PC-3 (cell line): Measurements from ENCODE around the gene PDRG1. TPM values are rescaled to one million over a fixed set of nuclear protein-coding genes. Genes with fewer than 3 reads are reported as not detected.

Experiments used
- ATAC-seq: fragments of 200-7000 bp; cut with Tn5 transposase; 2 replicates; pipeline ENCODE4 v1.9.1; 2020; ENCODE audit warnings: mild to moderate bottlenecking, moderate library complexity
- BruUV-seq: library from RNA; stranded (reverse); fragments of 400-500 nt; replicated peaks from 2 replicates; lab custom pipeline; 2021; lab: Mats Ljungman, UMichigan
- CTCF ChIA-PET: fragments of 300-600 bp; sonication (Branson Sonifier 250); formaldehyde crosslinking; loops from one replicate; lab custom pipeline; 2022; ENCODE audit warnings: antibody characterized with exemption; lab: Charles Lee
- POLR2A ChIA-PET: fragments of 300-600 bp; sonication (Branson Sonifier 250); formaldehyde crosslinking; loops from one replicate; lab custom pipeline; 2022; ENCODE audit warnings: antibody characterized with exemption; ENCODE audit not compliant: unreplicated experiment; lab: Charles Lee
- DNase-seq: peaks from one replicate; pipeline ENCODE4 v3.0.0-alpha.2; 2015
- H2AFZ ChIP-seq: fragments of 300-600 bp; sonication (generic); 2 replicates; pipeline ENCODE4 v1.6.0; 2016; ENCODE audit warnings: antibody characterized with exemption, low read length
- H3F3A ChIP-seq: fragments of 300-600 bp; sonication (generic); one replicate; pipeline ENCODE4 v1.6.0; 2017; ENCODE audit warnings: antibody characterized with exemption, low read length, control low read depth, mild to moderate bottlenecking; ENCODE audit not compliant: unreplicated experiment
- H3K27ac ChIP-seq: fragments of 300-600 bp; sonication (generic); 2 replicates; pipeline ENCODE4 v1.5.1; 2016; ENCODE audit warnings: mild to moderate bottlenecking, low read length
- H3K27me3 ChIP-seq: fragments of 300-600 bp; sonication (generic); 2 replicates; pipeline ENCODE4 v1.6.1; 2016; ENCODE audit warnings: low read length, mixed read lengths
- H3K36me3 ChIP-seq: fragments of 300-600 bp; sonication (generic); 2 replicates; pipeline ENCODE4 v1.6.1; 2016; ENCODE audit warnings: low read depth, mixed run types, low read length, mixed read lengths
- H3K4me1 ChIP-seq: fragments of 300-600 bp; sonication (generic); 2 replicates; pipeline ENCODE4 v1.5.1; 2016; ENCODE audit warnings: low read length; ENCODE audit not compliant: insufficient read depth
- H3K4me2 ChIP-seq: fragments of 300-600 bp; sonication (generic); 2 replicates; pipeline ENCODE4 v1.6.0; 2016; ENCODE audit warnings: low read length
- H3K4me3 ChIP-seq: fragments of 300-600 bp; sonication (generic); 2 replicates; pipeline ENCODE4 v1.5.1; 2016; ENCODE audit warnings: mild to moderate bottlenecking, low read length, mixed read lengths
- H3K79me2 ChIP-seq: fragments of 300-600 bp; sonication (generic); 2 replicates; pipeline ENCODE4 v1.6.1; 2017; ENCODE audit warnings: low read length, mixed read lengths
- H3K9ac ChIP-seq: fragments of 300-600 bp; sonication (generic); 2 replicates; pipeline ENCODE4 v1.6.0; 2016; ENCODE audit warnings: mild to moderate bottlenecking, low read length
- H3K9me2 ChIP-seq: fragments of 300-600 bp; sonication (generic); replicated peaks from 2 replicates; pipeline ENCODE4 v1.6.1; 2016; ENCODE audit warnings: mixed run types, low read length, mixed read lengths
- H3K9me3 ChIP-seq: fragments of 300-600 bp; sonication (generic); 2 replicates; pipeline ENCODE4 v1.6.1; 2016; ENCODE audit warnings: low read length, mixed read lengths
- H4K20me1 ChIP-seq: fragments of 300-600 bp; sonication (generic); 2 replicates; pipeline ENCODE4 v1.6.1; 2016; ENCODE audit warnings: low read length, mixed read lengths
- EZH2 ChIP-seq: fragments of 300-600 bp; sonication (generic); IDR thresholded peaks from one replicate; pipeline ENCODE4 v1.6.1; 2017; ENCODE audit warnings: antibody characterized with exemption, mild to moderate bottlenecking, low read length; ENCODE audit not compliant: unreplicated experiment
- EZH2phosphoT487 ChIP-seq: fragments of 300-600 bp; sonication (generic); IDR thresholded peaks from 2 replicates; pipeline ENCODE4 v1.6.1; 2018; ENCODE audit warnings: mild to moderate bottlenecking, antibody characterized with exemption, low read length, borderline replicate concordance
- intact Hi-C: fragments of 100-400 bp; cut with micrococcal nuclease; formaldehyde crosslinking; loops from 2 replicates; pipeline ENCODE4 v1.9.0; 2023
- total RNA-seq: library from RNA; depleted of rRNA; stranded (reverse); fragments of >200 nt; gene quantifications from 2 replicates; pipeline ENCODE4 v1.2.3, GENCODE V29; 2014
- TF ChIP-seq, protein P1 (sequence below): fragments of 300-600 bp; sonication (generic); conservative IDR thresholded peaks from 2 replicates; pipeline ENCODE4 v1.5.1; 2017; ENCODE audit warnings: antibody characterized with exemption, low read depth, mild to moderate bottlenecking, low read length

PDRG1 gene
- total RNA-seq, 1 experiment from 2014 or later = 12.3 TPM

DNA sequence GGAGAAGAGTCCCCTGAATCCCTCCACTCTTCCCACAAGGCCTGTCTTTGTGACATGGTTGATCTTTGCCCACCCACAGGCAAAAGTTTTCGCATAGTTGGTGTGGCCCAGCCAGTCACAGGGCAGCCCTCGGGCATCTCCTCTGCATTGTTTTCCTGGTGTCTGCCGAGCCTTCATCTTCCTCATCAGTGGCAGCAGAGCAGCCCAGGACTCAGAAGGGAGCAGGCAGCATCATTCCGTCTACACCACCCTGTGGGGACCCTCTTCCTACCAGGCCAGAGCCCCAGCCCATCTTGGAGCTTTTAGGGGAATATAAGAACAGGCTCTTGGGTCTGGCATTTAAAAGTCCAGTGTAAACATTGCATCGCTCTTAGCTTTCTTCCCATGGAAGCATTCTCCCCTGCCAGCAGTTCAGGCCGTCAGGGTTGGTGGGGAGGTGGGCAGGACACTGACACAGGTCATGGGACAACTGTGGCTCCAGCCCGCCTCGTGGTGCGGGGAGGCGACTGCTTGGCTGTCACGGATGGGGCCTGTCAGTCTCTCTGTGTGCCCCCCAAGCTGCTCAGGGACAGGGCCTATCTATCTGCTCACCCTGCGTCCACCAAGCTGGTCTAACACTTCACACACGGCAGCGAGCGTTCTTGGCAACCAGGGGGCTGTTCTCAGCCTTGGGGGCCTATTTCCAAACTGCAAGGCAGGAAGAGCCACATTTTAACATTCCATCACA lies 38.3 kb downstream of the PDRG1 start:
- Histone ChIP-seq H3K4me2 (no peak overlapping the region), H3K79me2 (no peaks in the 10 kb centered on the region), H3K4me1 (no peaks in the 10 kb centered on the region), H2AFZ (no peak overlapping the region), H3K9me3 (no peaks in the 10 kb centered on the region), H4K20me1 (no peaks in the 10 kb centered on the region), H3F3A (no peaks in the 10 kb centered on the region), H3K9ac (no peak overlapping the region), H3K27me3 (peaks cover 13% of the 10 kb centered on the region), H3K36me3 (no peaks in the 10 kb centered on the region), H3K9me2 (no peaks in the 10 kb centered on the region), H3K4me3 (no peak overlapping the region), H3K27ac (no peak overlapping the region)
- no peak for DNase-seq
- BruUV-seq = no TSS peak
- no peak for ATAC-seq
- ChIA-PET CTCF (no interaction called here), POLR2A (no interaction called here)
- intact Hi-C loops = no loop called here
- no peak for TF ChIP-seq EZH2
- no peak for TF ChIP-seq EZH2phosphoT487
- TF ChIP-seq, protein P1, sequence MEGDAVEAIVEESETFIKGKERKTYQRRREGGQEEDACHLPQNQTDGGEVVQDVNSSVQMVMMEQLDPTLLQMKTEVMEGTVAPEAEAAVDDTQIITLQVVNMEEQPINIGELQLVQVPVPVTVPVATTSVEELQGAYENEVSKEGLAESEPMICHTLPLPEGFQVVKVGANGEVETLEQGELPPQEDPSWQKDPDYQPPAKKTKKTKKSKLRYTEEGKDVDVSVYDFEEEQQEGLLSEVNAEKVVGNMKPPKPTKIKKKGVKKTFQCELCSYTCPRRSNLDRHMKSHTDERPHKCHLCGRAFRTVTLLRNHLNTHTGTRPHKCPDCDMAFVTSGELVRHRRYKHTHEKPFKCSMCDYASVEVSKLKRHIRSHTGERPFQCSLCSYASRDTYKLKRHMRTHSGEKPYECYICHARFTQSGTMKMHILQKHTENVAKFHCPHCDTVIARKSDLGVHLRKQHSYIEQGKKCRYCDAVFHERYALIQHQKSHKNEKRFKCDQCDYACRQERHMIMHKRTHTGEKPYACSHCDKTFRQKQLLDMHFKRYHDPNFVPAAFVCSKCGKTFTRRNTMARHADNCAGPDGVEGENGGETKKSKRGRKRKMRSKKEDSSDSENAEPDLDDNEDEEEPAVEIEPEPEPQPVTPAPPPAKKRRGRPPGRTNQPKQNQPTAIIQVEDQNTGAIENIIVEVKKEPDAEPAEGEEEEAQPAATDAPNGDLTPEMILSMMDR = no peak

DNA sequence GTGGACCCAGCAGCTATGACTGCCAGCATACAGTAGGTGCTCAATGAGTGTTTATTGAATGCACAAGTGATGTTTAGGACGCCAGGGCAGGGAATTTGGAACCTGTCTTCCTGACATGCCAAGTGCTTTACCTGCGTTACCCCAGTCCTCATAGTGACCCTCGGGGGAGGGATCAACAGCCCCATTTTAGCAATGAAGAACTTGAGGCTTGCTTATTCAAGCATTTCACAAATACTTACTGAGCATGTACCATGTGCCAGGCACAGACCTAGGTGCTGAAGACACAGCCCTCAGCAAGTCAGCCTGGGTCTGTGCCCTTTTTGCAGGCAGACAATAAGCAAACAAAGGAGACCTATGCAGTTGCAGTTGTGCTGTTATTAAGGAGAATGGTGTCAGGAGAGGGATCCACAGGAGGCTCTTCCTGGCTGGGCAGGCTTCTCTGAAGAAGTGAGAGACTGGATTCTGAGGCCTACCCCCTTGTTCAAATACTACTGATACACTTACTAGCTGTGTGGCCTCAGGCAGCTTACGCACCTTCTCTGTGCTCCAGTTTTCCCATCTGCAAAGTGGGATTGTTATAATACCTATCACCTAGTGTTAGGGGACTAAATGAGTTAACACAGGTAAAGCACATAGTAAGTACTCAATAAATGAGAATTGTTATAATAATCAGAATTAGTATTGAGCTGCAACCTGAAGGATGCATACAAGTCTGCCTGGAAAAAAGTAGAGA lies 41.6 kb downstream of the PDRG1 start:
- CTCF ChIA-PET = no interaction called here
- Histone ChIP-seq H3K4me1 (no peaks in the 10 kb centered on the region), H2AFZ (no peak overlapping the region), H4K20me1 (no peaks in the 10 kb centered on the region), H3F3A (no peaks in the 10 kb centered on the region), H3K9me3 (no peaks in the 10 kb centered on the region), H3K9ac (no peak overlapping the region), H3K36me3 (no peaks in the 10 kb centered on the region), H3K9me2 (no peaks in the 10 kb centered on the region), H3K27ac (no peak overlapping the region), H3K27me3 (no peaks in the 10 kb centered on the region), H3K4me3 (no peak overlapping the region), H3K79me2 (no peaks in the 10 kb centered on the region), H3K4me2 (no peak overlapping the region)
- ATAC-seq (no peak), DNase-seq (no peak)
- no peak for TF ChIP-seq EZH2phosphoT487
- TF ChIP-seq EZH2 = no peak
- TF ChIP-seq, protein P1 = no peak
- BruUV-seq = no TSS peak
- intact Hi-C loops = no loop called here
- POLR2A ChIA-PET = interaction anchor here (0.5 kb wide), 1 partner anchor 510 kb away, joined by 3 read pairs; no protein-coding TSS in a partner anchor
